OCI-LY7 (cell line): ENCODE results near the gene PLEKHJ1. TPM values are rescaled to one million over a fixed set of nuclear protein-coding genes. Genes with fewer than 3 reads are reported as not detected.

Source experiments
- BruUV-seq: library from RNA; stranded (reverse); fragments of 400-500 nt; replicated peaks from 2 replicates; lab custom pipeline; 2021; lab: Mats Ljungman, UMichigan
- CTCF ChIA-PET: fragments of 300-600 bp; sonication (Branson Sonifier 250); formaldehyde crosslinking; loops from one replicate; lab custom pipeline; 2022; ENCODE audit warnings: antibody characterized with exemption; ENCODE audit not compliant: unreplicated experiment; lab: Charles Lee
- POLR2A ChIA-PET: fragments of 300-600 bp; sonication (Branson Sonifier 250); formaldehyde crosslinking; loops from one replicate; lab custom pipeline; 2022; ENCODE audit warnings: antibody characterized with exemption; lab: Charles Lee
- DNase-seq: peaks from one replicate; pipeline ENCODE4 v3.0.0-alpha.2; 2015; ENCODE audit warnings: low spot score
- H2AFZ ChIP-seq: fragments of 200-600 bp; sonication (generic), shearing (Covaris generic); 2 replicates; pipeline ENCODE4 v1.6.1; 2014; ENCODE audit warnings: mild to moderate bottlenecking, antibody characterized with exemption, low read length, moderate library complexity
- H3K27ac ChIP-seq: fragments of 200-600 bp; sonication (generic); 2 replicates; pipeline ENCODE4 v1.5.1; 2014; ENCODE audit warnings: mixed run types, low read depth, mild to moderate bottlenecking, moderate library complexity, low read length, inconsistent platforms; ENCODE audit not compliant: poor library complexity, severe bottlenecking
- H3K36me3 ChIP-seq: fragments of 200-600 bp; sonication (generic); 2 replicates; pipeline ENCODE4 v1.6.1; 2014; ENCODE audit warnings: mild to moderate bottlenecking, antibody characterized with exemption, low read length, moderate library complexity, mixed read lengths; ENCODE audit not compliant: insufficient read depth
- H3K4me1 ChIP-seq: fragments of 200-600 bp; sonication (generic); 2 replicates; pipeline ENCODE4 v1.5.1; 2014; ENCODE audit warnings: mild to moderate bottlenecking, low read length; ENCODE audit not compliant: insufficient read depth, poor library complexity, severe bottlenecking
- H3K4me2 ChIP-seq: fragments of 200-600 bp; sonication (generic); 2 replicates; pipeline ENCODE4 v1.6.1; 2014; ENCODE audit warnings: mild to moderate bottlenecking, low read length
- H3K4me3 ChIP-seq: fragments of 200-600 bp; sonication (generic); 2 replicates; pipeline ENCODE4 v1.5.1; 2014; ENCODE audit warnings: mild to moderate bottlenecking, low read depth, low read length; ENCODE audit not compliant: poor library complexity, severe bottlenecking
- H3K79me2 ChIP-seq: fragments of 200-600 bp; sonication (generic); 2 replicates; pipeline ENCODE4 v1.6.1; 2016; ENCODE audit warnings: low read depth, mild to moderate bottlenecking, low read length, moderate library complexity, mixed read lengths; ENCODE audit not compliant: insufficient read depth
- H3K9me2 ChIP-seq: fragments of 200-600 bp; sonication (generic); 2 replicates; pipeline ENCODE4 v1.6.1; 2016; ENCODE audit warnings: mild to moderate bottlenecking, low read length, mixed read lengths; ENCODE audit not compliant: insufficient read depth
- H3K9me3 ChIP-seq: fragments of 200-600 bp; sonication (generic); 2 replicates; pipeline ENCODE4 v1.6.1; 2014; ENCODE audit warnings: mild to moderate bottlenecking, mixed run types, low read length, mixed read lengths
- H4K20me1 ChIP-seq: fragments of 200-600 bp; sonication (generic); 2 replicates; pipeline ENCODE4 v1.6.1; 2014; ENCODE audit warnings: mild to moderate bottlenecking, antibody characterized with exemption, low read length, moderate library complexity, mixed read lengths; ENCODE audit not compliant: insufficient read depth
- EZH2phosphoT487 ChIP-seq: fragments of 200-600 bp; sonication (generic); IDR thresholded peaks from 2 replicates; pipeline ENCODE4 v1.6.1; 2018; ENCODE audit warnings: low read depth, borderline replicate concordance, mild to moderate bottlenecking, mixed run types, antibody characterized with exemption, low read length, moderate library complexity, mixed read lengths
- intact Hi-C: fragments of 100-400 bp; cut with micrococcal nuclease; formaldehyde crosslinking; loops from one replicate; pipeline ENCODE4 v1.10.0; 2022; ENCODE audit not compliant: unreplicated experiment
- total RNA-seq, 2 experiments: library from RNA; depleted of rRNA in 1 of 2; stranded (reverse); fragments of >200 nt in 1 of 2; shearing (Covaris generic) in 1 of 2; gene quantifications; 2 replicates each; pipeline ENCODE4 v1.2.3, GENCODE V29; 2014 to 2022
- TF ChIP-seq, protein P1 (sequence below): fragments of 200-600 bp; sonication (generic); conservative IDR thresholded peaks from 2 replicates; pipeline ENCODE4 v1.5.1; 2014; ENCODE audit warnings: mild to moderate bottlenecking, antibody characterized with exemption, low read length, moderate library complexity, mixed read lengths

PLEKHJ1 gene
- total RNA-seq, 2 experiments from 2014 or later: 129 to 205 TPM

DNA sequence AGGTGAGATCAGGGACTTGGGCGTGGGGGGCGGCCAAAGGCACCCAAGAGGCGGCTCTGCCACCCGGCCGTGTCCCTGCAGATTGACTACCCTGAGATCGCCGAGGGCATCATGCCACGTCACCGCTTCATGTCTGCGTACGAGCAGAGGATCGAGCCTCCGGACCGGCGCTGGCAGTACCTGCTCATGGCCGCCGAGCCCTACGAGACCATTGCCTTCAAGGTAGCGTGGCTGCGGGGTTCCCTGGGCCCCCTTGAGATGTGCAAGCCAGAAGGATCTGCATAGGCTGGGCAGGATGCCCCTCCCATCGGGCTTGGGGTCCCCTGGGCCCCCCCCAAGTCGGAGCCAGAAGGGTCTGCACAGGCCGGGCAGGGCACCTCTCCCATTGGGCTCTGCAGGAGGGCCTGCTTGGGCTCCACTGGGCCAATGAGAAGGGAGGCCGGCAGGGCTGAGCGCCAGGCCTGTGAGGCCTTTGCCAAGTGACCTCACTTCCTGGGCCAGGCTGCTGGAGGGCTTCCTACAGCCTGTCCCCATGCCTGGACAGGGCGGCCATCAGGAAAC is 10.8 kb upstream of the PLEKHJ1 start:
- H3K27ac ChIP-seq: no peak overlapping the region
- BruUV-seq: no TSS peak
- peaks cover 17% of the 10 kb centered on the region for H3K79me2 ChIP-seq
- TF ChIP-seq, protein P1, sequence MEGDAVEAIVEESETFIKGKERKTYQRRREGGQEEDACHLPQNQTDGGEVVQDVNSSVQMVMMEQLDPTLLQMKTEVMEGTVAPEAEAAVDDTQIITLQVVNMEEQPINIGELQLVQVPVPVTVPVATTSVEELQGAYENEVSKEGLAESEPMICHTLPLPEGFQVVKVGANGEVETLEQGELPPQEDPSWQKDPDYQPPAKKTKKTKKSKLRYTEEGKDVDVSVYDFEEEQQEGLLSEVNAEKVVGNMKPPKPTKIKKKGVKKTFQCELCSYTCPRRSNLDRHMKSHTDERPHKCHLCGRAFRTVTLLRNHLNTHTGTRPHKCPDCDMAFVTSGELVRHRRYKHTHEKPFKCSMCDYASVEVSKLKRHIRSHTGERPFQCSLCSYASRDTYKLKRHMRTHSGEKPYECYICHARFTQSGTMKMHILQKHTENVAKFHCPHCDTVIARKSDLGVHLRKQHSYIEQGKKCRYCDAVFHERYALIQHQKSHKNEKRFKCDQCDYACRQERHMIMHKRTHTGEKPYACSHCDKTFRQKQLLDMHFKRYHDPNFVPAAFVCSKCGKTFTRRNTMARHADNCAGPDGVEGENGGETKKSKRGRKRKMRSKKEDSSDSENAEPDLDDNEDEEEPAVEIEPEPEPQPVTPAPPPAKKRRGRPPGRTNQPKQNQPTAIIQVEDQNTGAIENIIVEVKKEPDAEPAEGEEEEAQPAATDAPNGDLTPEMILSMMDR: no peak
- no peak for TF ChIP-seq EZH2phosphoT487
- H3K9me3 ChIP-seq: no peaks in the 10 kb centered on the region
- DNase-seq: no peak
- ChIA-PET POLR2A (no interaction called here), CTCF (interaction anchor here (0.6 kb wide), 1 partner anchor 19 kb away, joined by 3 read pairs; no protein-coding TSS in a partner anchor)
- intact Hi-C loops: no loop called here
- H3K4me2 ChIP-seq: no peak overlapping the region
- H3K9me2 ChIP-seq: no peaks in the 10 kb centered on the region
- peaks cover 3% of the 10 kb centered on the region; the same call in 1 of the 2 replicates for H4K20me1 ChIP-seq
- no peak overlapping the region for H2AFZ ChIP-seq
- H3K36me3 ChIP-seq: peaks cover 74% of the 10 kb centered on the region
- peaks cover 3% of the 10 kb centered on the region for H3K4me1 ChIP-seq
- no peak overlapping the region for H3K4me3 ChIP-seq

DNA sequence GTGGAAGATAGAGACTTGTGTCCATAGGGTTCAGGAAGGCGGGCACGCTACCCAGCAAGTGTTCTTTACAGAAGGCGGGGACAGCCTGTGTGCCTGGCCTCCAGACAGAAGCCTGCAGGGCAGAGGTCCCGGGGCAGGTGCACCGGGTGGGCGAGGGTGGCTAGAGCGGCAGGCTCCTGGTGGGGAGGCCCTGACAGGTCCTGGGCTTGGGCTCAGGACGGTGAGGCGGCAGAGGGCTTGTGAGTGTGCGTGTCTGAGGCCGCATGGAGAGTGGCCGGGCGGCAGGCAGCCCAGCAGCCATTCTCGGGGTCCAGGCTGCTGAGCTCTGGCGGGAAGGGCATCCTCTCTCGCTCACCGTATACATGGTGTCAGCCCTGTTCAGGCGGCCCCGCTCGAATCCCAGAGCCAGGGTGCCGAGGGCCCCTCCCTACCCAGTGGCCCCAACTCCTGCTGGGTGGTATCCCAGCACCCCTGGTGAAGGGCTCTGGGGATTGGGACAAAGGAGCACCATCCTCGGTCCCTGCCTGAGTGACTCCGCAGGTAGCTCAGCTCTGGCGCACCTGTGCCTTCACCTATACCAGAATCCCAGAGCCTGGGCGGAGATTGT is 10.0 kb upstream of the PLEKHJ1 start:
- no peak overlapping the region for H3K4me3 ChIP-seq
- no peak for DNase-seq
- H2AFZ ChIP-seq: no peak overlapping the region
- peaks cover 11% of the 10 kb centered on the region for H3K4me1 ChIP-seq
- H3K4me2 ChIP-seq: no peak overlapping the region
- no peaks in the 10 kb centered on the region for H3K9me3 ChIP-seq
- ChIA-PET POLR2A (no interaction called here), CTCF (interaction anchor here (0.6 kb wide), 1 partner anchor 20 kb away, joined by 3 read pairs; no protein-coding TSS in a partner anchor)
- intact Hi-C loops: no loop called here
- no TSS peak for BruUV-seq
- peaks cover 11% of the 10 kb centered on the region; the same call in 1 of the 2 replicates for H4K20me1 ChIP-seq
- peaks cover 78% of the 10 kb centered on the region for H3K36me3 ChIP-seq
- H3K79me2 ChIP-seq: peaks cover 25% of the 10 kb centered on the region
- H3K9me2 ChIP-seq: no peaks in the 10 kb centered on the region
- no peak for TF ChIP-seq EZH2phosphoT487
- TF ChIP-seq, protein P1: no peak
- H3K27ac ChIP-seq: no peak overlapping the region

DNA sequence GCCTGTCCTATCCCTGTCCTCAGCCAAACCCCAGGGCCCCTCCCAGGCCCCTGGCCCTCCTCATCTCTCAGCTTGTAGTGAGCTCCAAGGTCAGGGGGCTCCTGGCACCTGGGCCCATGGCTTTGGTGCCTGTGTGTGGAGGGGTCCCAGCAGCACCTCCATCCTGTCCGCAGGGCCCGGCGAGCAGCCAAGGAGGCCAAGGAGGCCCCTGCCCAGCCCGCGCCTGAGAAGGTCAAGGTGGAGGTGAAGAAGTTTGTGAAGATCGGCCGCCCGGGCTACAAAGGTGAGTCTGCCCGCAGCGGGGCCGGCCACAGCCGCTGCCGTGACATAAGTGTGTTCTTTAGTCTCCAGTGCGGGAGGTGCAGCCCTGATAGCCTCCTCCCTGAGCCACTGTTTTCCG is 9.1 kb upstream of the PLEKHJ1 start:
- peaks cover 19% of the 10 kb centered on the region for H4K20me1 ChIP-seq
- intact Hi-C loops: no loop called here

More for the DNA sequence above, 9.1 kb upstream of the PLEKHJ1 start:
- Histone ChIP-seq H2AFZ (no peak overlapping the region), H3K4me1 (peaks cover 19% of the 10 kb centered on the region), H3K4me3 (no peak overlapping the region), H3K79me2 (peaks cover 34% of the 10 kb centered on the region), H3K36me3 (peaks cover 86% of the 10 kb centered on the region), H3K9me3 (no peaks in the 10 kb centered on the region), H3K4me2 (no peak overlapping the region), H3K27ac (no peak overlapping the region), H3K9me2 (no peaks in the 10 kb centered on the region)
- ChIA-PET CTCF (no interaction called here), POLR2A (interaction anchor here (0.6 kb wide), 1 partner anchor 76 kb away, joined by 3 read pairs; no protein-coding TSS in a partner anchor)
- no TSS peak for BruUV-seq
- no peak for DNase-seq
- no peak for TF ChIP-seq EZH2phosphoT487
- TF ChIP-seq, protein P1: no peak
